Right lobe of liver (tissue), 4 donors: ENCODE results near the gene CARHSP1.

ENCODE experiments used
- POLR2A ChIP-seq: fragments of 450-650 bp; IDR thresholded peaks from one replicate; pipeline ENCODE4 v1.6.1; 2017; ENCODE audit warnings: antibody characterized with exemption, mild to moderate bottlenecking
- TF ChIP-seq, protein P1 (sequence below), 4 donors: fragments of 200-600 bp in 3 of 4; fragments of 450-650 bp in 1 of 4; IDR thresholded peaks; one replicate each; pipeline versions ENCODE4 v1.5.1 to v1.8.0; 2016 to 2022; ENCODE audit warnings: antibody characterized with exemption in 4 of 4, mild to moderate bottlenecking in 2 of 4
- donor health status: DM: no; HTN: no; CAD: no.
- donor health status: DM: no; HTN: no; CAD: no.
- donor health status: DM: no; HTN: yes; CAD: no.

DNA sequence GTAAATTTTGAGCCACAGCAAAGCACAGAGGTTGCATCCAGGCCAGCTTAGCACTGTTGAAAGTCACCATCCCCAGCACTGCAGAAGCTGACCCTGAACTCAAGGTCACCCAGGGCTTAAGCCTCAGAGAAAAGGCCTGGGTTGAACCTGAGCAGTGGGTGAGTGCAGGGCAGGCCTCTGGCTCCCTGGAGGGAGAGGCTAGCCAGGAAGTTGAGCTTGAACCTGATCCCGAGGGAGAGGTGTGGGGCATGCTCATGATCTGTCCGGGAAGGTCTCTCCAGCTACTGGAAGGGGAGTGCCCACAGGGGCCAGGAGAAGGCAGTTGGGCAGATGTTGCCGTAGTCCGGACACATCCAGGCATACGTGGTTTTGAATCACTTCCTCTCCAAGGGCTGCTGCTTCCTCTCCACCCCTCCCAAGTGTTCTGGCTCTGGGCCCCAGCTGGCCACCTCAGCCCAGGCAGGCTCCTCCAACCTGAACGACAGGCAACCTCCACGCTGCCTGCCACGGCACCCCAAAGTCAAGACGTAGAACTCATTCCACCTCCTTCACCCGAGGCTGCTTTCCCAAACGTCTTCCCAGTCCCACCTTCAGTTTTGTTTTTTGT lies 18.4 kb downstream of the CARHSP1 start:
- TF ChIP-seq, protein P1, sequence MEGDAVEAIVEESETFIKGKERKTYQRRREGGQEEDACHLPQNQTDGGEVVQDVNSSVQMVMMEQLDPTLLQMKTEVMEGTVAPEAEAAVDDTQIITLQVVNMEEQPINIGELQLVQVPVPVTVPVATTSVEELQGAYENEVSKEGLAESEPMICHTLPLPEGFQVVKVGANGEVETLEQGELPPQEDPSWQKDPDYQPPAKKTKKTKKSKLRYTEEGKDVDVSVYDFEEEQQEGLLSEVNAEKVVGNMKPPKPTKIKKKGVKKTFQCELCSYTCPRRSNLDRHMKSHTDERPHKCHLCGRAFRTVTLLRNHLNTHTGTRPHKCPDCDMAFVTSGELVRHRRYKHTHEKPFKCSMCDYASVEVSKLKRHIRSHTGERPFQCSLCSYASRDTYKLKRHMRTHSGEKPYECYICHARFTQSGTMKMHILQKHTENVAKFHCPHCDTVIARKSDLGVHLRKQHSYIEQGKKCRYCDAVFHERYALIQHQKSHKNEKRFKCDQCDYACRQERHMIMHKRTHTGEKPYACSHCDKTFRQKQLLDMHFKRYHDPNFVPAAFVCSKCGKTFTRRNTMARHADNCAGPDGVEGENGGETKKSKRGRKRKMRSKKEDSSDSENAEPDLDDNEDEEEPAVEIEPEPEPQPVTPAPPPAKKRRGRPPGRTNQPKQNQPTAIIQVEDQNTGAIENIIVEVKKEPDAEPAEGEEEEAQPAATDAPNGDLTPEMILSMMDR (IDR thresholded peaks at IDR 0.05): no peak
- no peak for TF ChIP-seq POLR2A
